ENCODE data around the gene KLF1. TPM values are rescaled to one million over a fixed set of nuclear protein-coding genes. Genes with fewer than 3 reads are reported as not detected.

KLF1 gene
- total and polyA plus RNA-seq, 2 of the 13 experiments (the other 11 are each of a cell fraction or from before 2014, with no cell fraction given): not detected

- TF ChIP-seq ZNF574 (CRISPR knock-in tag; IDR thresholded peaks at IDR 0.05): peak; percentile 71
- TF ChIP-seq KAT8 (CRISPR knock-in tag; IDR thresholded peaks at IDR 0.05): 0 out of 2 replicates have a peak, but pooled peaks have one; percentile 27
- no peak for TF ChIP-seq ZMAT3 (CRISPR knock-in tag; conservative IDR thresholded peaks at IDR 0.05)
- TF ChIP-seq HMG20B (CRISPR knock-in tag; conservative IDR thresholded peaks at IDR 0.05): no peak
- TF ChIP-seq KLF9 (CRISPR knock-in tag; IDR thresholded peaks at IDR 0.05; ENCODE audit: low read depth): no peak
- TF ChIP-seq RFX3 (CRISPR knock-in tag; IDR thresholded peaks at IDR 0.05): no peak
- TF ChIP-seq MBNL3 (CRISPR knock-in tag; conservative IDR thresholded peaks at IDR 0.05): no peak
- no peak for TF ChIP-seq ZHX1 (CRISPR knock-in tag; IDR thresholded peaks at IDR 0.05; ENCODE audit: low read depth)
- TF ChIP-seq SMAD3 (CRISPR knock-in tag; IDR thresholded peaks at IDR 0.05): no peak
- no peak for TF ChIP-seq WIZ (CRISPR knock-in tag; IDR thresholded peaks at IDR 0.05)
- 0 out of 2 replicates have a peak, but pooled peaks have one; percentile 50 for TF ChIP-seq EED (CRISPR knock-in tag; IDR thresholded peaks at IDR 0.05)
- no peak for TF ChIP-seq ELF1 (CRISPR knock-in tag; IDR thresholded peaks at IDR 0.05)
- TF ChIP-seq MXD3 (CRISPR knock-in tag; IDR thresholded peaks at IDR 0.05): 0 out of 2 replicates have a peak, but pooled peaks have one; percentile 13
- no peak for TF ChIP-seq CEBPB (IDR thresholded peaks at IDR 0.05; ENCODE audit: borderline replicate concordance, low read depth, low read length)
- TF ChIP-seq KDM5A (IDR thresholded peaks at IDR 0.05; ENCODE audit: borderline replicate concordance, low read length): no peak
- TF ChIP-seq SALL2 (CRISPR knock-in tag; IDR thresholded peaks at IDR 0.05): 0 out of 2 replicates have a peak, but pooled peaks have one; percentile 73
- TF ChIP-seq LCORL (IDR thresholded peaks at IDR 0.05): no peak
- peak; percentile 32; the same call in 1 of the 2 replicates for TF ChIP-seq LCORL (CRISPR knock-in tag; IDR thresholded peaks at IDR 0.05)
- TF ChIP-seq YY1 (IDR thresholded peaks at IDR 0.05; ENCODE audit: insufficient read depth, insufficient replicate concordance, low read depth, low read length): peak; percentile 51
- TF ChIP-seq TBX3 (IDR thresholded peaks at IDR 0.05; ENCODE audit: borderline replicate concordance): no peak
- TF ChIP-seq ADNP (CRISPR knock-in tag; IDR thresholded peaks at IDR 0.05): no peak
- peak; percentile 61; the same call in 1 of the 2 replicates for TF ChIP-seq ZBTB33 (CRISPR knock-in tag; IDR thresholded peaks at IDR 0.05)
- no peak for TF ChIP-seq NFRKB (IDR thresholded peaks at IDR 0.05)
Measured at GRCh38 chr19:12847159-12848139, 39.6 kb downstream of the KLF1 start (continued).
